HG02571 (cell line): ENCODE measurements around the gene EFR3B.
"Not testable (repeated sequence)": the region's sequence is repeated elsewhere in the genome, so short reads cannot be mapped to it uniquely, and the experiment has no call there.

Experiments used
- ATAC-seq: cut with Tn5 transposase; IDR thresholded peaks from one replicate; pipeline ENCODE4 v1.9.1; 2021; ENCODE audit warnings: mild to moderate bottlenecking, moderate library complexity; ENCODE audit not compliant: unreplicated experiment

Gene EFR3B

DNA sequence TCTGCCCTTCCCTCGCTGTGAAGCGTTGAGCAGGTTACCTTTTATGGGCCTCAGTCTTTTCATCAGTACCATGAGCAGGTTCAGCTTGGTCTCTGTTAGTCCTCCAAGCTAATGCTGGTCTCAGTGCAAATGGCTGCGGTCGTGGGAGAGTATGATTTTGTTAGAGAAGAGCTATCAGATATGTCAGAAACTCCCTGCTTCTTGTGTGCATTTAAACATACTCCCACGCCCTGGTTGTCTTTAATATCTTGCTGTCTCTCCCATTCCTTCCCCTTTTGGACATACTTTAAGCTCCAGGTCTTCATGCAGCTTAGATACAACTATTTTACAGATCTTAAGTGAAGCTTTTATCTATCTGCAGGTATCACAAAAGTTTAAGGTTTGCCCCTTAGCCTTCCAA lies 62.9 kb downstream of the EFR3B start:
- ATAC-seq: no peak

DNA sequence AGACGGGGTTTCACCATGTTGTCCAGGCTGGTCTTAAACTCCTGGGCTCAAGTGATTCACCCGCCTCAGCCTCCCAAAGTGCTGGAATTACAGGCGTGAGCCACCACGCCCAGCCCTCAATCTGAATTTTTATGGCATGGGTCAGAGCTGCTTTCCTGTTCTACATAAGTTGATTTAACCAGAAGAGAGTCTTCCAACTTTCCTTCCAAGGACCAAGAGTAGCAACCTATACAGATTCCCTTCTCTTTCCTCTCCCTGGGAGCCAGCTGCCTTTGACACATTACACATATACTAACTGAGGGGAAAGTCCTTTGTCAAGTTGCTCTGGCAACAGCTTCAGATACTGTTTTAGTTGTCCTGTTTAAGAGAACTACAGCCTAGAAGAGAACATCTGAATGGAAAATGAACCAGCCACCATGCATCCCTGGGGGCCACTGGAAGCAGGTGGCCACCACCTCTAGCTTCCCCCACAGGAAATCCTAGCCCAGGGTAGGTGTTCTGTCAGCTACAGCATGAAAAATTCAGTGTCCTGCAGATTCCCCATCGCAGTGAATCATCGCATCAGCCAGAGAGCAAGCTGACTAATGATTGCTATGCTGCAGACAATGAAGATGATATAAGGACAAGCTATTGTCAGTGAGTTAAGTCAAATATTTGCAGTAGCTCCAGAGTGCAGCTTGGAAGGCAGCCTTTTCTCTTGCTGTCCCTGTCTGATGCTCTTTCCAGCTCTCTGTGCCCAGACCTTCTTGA lies 63.6 kb downstream of the EFR3B start:
- no peak for ATAC-seq

DNA sequence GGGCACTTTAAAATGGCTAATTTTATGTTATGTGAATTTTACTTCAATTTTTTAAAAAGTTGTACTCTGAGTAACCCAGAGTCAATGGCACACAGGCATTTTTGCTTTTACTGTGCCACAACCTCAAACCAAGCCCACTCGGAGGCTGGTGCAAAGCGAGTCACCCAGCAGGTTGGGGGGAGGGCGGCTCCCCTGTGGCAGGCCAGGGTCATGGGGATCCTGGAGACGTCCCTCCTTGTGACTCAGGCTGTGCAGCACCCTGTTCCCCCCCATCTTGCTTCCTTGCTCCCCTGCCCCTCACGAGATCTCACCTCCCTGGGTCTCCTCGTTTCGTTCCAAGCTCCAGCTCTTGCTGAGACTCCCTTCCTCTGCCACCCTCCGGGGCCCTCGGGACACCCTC lies 67.9 kb downstream of the EFR3B start:
- no peak for ATAC-seq

DNA sequence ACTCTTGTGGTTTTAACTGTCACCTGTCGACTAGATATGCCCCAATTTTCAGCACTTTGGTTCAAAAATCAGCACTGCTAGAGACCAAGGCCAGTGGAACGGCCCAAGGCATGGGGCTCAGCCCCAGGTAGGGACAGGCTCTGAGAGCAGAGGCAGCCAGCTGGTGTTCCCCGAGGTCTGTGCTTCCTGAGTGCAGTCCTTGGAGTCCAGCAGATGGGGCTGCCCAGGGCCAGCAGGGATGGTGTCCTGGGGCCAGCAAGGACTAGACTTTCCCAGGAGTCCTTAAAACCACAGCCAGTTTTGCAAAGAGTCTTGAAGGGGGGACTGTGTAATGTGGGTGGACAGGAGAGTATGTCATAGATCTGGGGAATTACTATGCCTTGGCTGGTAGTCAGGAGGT lies 70.2 kb downstream of the EFR3B start:
- no peak for ATAC-seq

DNA sequence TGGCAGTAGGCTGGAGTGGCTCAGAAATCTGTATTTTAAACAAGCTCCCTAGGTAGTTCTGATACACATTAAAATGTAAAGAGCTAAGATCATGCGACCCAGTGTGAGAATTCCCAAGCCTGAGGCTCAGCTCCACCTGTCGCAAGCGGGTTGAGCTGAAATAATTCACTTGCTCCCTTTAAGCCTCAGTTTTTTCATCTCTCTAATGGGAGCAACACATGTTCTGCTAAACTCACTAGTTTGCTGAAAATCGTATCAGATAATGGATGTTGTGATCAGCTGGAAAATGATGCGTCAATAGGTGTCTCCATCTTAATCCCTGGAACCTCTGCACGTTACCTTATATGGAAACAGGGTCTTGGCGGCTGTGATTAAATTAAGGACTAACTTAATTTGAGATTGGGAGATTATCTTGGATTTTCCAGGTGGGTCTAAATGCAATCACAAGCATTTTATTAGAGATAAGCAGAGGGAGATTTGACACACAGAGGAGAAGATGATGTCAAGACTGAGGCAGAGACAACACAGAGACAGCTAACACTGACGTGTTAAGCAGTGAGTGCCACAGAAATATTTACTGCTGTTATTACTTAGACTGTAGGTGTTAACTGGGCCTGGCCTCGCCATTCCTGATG lies 73.5 kb downstream of the EFR3B start:
- ATAC-seq: no peak

DNA sequence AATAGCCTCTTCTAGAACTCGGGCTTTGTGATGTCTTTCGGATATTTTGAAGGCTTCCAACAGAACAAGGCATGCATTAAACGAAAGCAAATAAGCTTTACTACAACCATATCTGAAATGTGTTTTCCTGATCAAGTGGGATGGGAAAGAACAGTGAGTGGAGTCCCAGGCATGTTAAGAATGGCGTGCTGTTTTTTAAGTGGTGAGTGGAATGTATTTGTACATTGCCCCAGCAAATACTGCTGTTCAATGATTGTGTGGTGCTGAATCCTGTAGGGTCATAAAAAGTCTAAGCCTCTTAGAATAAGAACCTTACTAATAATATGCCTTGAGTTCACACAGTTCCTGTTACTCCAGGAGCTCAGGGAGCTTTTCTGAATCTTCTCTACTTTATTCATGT lies 74.0 kb downstream of the EFR3B start:
- ATAC-seq: no peak

DNA sequence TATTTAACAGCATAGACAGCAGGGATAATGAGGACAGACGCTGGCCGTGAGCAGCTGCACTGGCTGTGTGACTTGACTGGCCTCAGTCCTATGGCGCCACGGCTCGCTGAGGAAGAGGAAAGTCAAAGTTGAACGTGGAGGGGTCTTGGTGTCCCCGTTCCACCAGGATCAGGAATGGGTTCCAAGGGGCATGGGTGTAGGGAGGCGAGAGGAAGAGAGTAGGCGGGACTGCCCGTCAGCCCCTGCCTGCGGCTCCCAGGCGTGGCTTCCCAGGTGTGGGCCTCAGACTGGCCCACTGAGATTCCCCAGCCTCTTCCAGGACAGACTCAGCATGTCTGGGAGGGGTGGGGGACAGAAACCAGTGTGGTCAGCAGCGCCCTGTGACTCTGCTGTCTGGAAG lies 75.1 kb downstream of the EFR3B start:
- no peak for ATAC-seq

DNA sequence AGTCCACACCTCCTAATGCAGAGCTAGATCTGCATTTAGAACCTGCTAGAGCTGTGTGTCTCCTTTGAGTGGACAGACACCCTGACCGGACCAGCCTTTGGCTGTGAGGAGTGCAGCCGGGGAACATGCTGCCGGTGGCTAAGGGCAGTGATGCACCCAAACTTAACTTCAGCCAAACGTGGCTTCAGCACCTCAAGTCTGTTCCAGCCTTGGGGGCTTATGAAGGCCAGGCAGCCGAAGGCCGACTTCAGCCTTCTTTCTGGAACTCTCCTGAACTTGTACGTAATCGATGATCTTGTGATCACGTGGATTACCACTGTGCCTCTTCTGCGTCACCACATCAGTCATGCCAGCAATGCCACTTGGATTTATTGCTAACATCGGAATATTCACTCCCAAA lies 77.4 kb downstream of the EFR3B start:
- ATAC-seq: no peak

DNA sequence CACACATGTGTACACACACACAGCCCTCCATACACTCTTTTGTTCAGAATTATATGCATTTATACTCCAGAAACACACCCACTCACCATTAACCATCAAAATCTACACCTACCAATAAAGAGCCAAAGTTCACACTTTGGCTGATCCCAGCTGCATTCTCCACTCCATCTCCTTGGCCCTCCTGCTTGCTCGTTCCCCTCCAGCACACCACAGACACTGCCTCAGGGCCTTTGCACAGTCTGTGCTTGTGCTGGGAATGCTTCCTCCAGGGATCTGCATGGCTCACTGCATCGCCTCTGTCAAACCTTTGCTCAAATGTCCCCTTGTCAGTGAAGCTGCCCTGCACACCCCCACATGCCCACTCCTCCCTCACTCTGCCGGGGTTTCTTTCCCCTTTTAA lies 80.5 kb downstream of the EFR3B start:
- ATAC-seq: no peak

DNA sequence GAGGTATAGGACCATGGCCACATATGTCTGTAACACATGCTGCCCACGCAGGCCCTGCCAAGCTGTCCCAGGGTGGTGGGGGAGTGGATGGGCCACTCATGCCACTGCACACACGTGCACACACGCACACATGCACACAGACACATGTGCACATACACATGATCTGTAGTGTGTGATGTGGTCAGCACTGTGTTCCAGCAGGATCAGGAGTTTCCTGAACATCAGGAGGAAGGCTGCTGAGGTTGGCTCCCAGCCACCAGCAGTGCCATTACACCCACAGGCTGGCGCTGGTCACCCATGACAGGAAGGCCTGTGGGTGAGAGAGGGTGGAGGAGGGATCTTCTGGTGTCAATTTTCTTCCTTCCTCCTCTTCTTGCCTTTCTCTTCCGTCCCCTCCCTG lies 81.8 kb downstream of the EFR3B start:
- ATAC-seq: no peak

DNA sequence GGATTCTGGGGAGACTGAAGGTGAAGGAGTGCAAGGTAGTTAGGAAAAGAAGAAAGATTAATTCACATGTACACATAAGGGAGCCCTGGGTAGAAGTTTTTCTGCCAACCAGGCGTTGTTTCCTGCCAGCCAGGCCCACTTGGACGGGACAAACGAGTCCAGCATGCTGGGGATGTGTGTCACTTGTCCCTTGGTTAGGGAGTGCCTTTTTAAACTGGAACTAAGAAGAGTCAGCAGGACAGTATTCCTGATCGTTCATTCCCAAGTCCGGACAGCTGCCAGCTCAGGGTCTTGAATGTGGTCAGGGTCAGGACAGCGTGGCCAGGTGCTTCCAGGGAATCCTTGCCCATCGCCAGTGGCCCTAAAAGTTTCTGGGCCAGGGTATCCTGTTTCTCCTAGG lies 83.3 kb downstream of the EFR3B start:
- no peak for ATAC-seq

DNA sequence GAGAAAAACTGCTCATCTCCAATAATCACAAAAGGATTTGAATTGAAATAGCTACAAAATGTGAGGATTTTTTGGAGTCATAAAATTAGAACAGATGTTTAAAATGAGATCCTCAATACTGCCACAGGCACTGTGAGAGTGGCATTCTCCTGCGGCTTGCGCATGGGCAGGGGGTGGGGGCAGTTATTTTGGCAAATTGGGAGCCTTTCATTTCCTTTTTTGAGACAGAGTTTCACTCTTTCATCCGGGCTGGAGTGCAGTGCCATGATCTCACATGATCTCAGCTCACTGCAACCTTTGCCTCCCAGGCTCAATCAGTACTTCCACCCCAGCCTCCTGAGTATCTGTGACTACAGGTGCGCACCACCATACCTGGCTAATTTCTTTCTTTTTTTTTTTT lies 84.1 kb downstream of the EFR3B start:
- ATAC-seq: no peak

DNA sequence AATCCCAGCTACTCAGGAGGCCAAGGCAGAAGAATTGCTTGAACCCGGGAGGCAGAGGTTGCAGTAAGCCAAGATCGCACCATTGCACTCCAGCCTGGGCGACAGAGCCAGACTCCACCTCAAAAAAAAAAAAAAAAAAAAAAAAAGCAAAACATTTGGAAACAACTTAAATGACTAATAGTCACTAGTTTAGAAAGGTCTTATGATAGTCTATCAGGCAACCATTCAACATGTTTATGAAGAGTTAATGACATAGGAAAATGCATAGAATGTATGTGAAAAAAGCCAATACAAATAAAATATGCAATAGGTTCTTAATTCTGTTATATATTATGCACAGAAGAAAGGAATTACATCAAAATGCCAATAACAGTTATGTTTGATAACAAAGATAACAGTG lies 85.2 kb downstream of the EFR3B start:
- not testable (repeated sequence) for ATAC-seq

DNA sequence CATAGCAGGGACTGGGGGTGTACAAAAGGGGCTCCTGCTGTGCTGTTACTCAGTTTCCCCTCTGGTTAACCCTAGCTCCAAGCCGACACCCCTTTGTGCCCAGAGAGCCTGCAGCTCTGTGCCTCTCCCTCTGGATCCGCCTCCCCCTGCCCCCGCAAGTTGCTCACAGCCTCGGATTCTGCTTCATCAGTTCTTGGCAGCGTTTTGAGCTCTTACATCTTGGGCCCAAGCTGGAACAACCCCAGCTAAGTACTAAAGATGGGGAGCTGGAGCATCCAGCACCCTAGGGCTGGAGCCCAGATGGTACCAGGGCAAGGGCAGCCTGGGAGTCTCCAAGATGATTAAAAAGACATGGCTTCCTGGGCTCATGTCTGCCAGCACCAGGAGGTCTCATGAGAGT lies 85.8 kb downstream of the EFR3B start:
- no peak for ATAC-seq

DNA sequence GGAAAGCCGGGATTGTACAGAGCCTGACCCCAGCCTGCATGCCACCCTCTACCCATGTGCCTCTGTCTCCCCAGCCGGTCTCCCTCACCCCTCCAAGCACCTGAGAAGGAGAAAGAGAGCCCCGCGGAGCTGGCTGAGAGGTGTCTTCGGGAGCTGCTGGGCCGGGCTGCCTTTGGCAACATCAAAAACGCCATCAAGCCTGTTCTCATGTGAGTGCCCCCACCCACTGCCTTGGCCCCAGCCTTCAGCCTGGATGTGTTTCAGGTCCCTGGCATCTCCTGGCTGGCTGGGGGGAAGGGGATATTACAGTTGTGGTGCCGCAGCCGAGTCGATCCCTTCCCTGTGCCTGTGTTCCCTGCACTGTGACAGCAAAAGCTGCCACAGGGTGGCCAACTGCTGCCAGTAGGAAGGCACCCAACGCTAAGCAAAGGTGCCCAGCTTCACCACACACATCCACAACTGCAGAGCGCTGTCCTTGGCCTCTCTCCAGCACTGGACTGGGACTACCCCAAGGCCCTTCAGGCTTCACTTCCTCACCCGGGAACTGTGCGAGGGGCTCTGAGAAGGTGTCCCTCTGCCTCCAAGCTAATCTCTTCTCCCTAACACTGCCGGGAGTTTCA lies 88.1 kb downstream of the EFR3B start:
- ATAC-seq: no peak

DNA sequence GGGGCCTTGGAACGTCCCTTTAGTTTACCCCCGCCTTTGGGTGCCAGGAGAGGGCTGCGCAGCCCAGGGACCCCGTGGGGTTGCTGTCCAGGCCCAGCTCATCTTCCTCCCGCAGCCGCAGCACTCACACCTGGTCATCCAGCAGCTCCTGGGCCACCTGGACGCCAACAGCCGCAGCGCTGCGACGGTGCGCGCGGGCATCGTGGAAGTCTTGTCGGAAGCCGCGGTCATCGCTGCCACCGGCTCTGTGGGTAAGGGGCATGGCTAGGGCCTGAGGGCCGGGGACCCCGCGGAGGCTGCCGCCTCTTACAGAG lies 89.3 kb downstream of the EFR3B start:
- no peak for ATAC-seq

DNA sequence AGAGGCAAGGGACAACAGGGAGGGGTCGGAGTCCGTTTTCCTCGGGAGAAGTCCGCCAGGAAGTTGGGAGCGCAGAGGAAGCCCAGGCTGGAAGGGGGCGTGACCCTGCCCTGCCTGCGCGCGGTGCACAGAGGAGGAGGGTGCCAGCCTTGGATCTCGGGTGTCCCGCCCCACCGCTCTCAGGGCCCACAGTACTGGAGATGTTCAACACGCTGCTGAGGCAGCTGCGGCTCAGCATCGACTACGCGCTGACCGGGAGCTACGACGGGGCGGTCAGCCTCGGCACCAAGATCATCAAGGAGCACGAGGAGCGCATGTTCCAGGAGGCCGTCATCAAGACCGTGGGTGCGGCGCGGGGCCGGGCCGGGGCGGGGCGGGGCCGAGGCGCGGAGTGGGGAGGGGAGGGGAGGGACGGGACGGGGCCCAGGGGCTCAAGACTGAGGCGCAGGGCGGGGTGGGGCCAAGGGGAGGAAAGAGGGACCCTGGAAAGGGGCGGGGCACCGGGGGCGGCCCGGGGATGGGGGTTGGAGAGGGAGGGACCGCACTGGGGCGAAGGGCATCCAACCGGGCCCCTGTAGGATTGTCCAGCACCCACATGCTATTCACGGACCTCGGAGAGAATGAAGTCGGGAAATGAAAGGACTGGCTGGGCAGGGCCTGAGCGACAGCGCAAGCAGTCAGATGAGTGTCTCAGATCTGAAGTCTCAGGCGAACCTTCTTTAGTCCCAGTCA lies 89.9 kb downstream of the EFR3B start:
- ATAC-seq: no peak

DNA sequence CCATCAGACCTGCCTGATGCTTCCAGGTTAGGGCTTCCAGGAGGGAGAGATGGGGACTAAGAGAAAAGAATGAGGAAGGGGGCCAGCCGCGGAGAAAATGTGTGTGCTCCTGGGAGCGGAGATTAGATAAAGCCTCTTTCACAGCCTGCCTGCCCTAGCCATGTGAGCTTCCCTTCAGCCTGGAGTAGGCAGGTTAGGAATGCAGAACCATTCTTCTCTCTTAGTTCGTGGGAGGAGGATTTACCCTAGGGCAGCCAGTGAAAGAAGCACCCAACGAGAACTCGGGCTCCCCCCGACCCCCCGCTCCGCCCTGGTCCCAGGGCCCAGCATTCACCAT lies 90.4 kb downstream of the EFR3B start:
- ATAC-seq: no peak

DNA sequence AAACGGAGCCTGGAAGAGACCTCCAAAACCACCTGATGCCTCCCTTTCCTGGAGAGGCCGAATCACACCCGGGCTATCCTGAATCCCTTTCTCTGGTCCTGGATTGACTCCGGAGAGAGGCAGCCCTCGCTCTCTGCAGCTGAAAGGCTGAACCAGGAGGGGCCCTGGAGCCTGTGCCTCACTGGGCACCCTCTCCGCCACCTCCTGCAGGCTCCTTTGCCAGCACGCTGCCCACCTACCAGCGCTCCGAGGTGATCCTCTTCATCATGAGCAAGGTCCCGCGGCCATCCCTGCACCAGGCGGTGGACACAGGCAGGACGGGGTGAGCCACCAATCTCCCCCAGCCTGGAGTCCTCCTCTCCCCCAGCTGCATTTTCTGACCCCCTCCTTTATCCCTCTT lies 90.8 kb downstream of the EFR3B start:
- no peak for ATAC-seq

DNA sequence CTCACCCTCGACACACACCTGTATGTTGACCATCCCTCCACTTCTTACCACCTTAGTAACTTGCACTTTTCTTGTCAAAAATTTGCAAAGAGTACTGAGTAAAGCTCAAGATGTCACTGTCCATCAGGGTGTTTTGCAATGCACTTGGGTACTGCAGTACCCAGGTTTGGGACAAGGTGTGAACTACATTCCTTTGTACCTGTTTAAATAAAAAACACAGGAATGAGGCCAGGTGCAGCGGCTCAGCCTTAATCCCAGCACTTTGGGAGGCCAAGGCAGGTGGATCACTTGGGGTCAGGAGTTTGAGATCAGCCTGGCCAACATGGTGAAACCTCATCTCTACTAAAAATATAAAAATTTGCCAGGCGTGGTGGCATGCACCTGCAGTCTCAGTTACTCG lies 98.7 kb downstream of the EFR3B start:
- not testable (repeated sequence) for ATAC-seq

DNA sequence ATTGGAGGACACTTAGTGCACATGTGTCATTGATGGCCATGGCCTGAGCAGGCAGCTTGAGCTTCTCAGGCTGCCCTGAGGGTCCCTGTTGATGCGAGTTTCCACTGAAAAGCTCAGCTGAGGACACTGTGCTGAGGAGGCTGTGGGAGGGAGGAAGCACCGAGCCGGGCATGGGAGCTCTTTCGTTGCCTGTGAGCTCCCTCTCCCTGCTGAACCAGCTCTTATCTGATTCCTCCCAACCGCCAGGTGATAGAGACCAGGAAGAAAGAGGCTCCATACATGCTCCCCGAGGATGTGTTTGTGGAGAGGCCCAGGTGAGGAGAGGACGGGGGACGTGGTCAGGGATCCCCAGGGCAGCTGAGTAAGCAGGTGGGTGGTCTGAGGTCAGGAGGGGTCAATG lies 99.2 kb downstream of the EFR3B start:
- ATAC-seq: no peak

DNA sequence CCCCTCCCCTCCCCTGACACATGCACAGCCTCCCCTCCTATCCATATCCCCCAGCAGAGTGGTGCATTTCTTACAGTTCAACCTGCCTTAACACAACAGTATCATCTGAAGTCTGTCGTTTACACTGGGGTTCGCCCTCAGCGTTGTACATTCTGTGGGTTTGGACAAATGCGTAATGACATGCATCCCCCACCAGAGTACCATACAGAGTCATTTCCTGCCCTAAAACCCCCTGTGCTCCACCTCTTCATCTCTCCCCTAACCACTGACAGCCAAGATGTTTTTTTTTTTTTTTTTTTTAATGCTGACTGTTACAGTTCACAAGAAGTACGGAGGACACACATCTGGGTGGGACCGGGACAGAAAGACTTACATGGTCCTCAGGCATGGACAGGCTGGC lies 103.9 kb downstream of the EFR3B start:
- ATAC-seq: no peak
